K562 (cell line): ENCODE data around the gene MED22. TPM values are rescaled to one million over a fixed set of nuclear protein-coding genes. Genes with fewer than 3 reads are reported as not detected.

Source experiments
- ILK ChIP-seq: fragments of 450-650 bp; IDR thresholded peaks from 2 replicates; pipeline ENCODE4 v1.6.1; 2016; ENCODE audit warnings: missing genetic modification characterization, low read depth, mild to moderate bottlenecking, missing compliant biosample characterization, moderate library complexity, borderline replicate concordance
- KLF6 ChIP-seq: fragments of 250-450 bp; sonication (Bioruptor Pico); IDR thresholded peaks from 2 replicates; pipeline ENCODE4 v1.4.0; 2020; ENCODE audit warnings: mild to moderate bottlenecking, moderate library complexity, borderline replicate concordance
- PCBP2 ChIP-seq: fragments of 200-400 bp; formaldehyde crosslinking; IDR thresholded peaks from 2 replicates; pipeline ENCODE4 v1.6.1; 2018; ENCODE audit warnings: low read length, low read depth, mild to moderate bottlenecking, moderate library complexity; ENCODE audit not compliant: poor library complexity, severe bottlenecking
- RFX5 ChIP-seq: IDR thresholded peaks from 2 replicates; pipeline ENCODE4 v1.6.1; 2011; ENCODE audit warnings: low read depth, mild to moderate bottlenecking, improper control_type of control experiment, low read length
- SAFB2 ChIP-seq: fragments of 200-400 bp; formaldehyde crosslinking; IDR thresholded peaks from 2 replicates; pipeline ENCODE4 v1.6.1; 2018; ENCODE audit warnings: borderline replicate concordance, low read length, low read depth, moderate library complexity; ENCODE audit not compliant: severe bottlenecking
- SRSF9 ChIP-seq: fragments of 200-400 bp; formaldehyde crosslinking; IDR thresholded peaks from 2 replicates; pipeline ENCODE4 v1.6.1; 2017; ENCODE audit warnings: low read depth, low read length, borderline replicate concordance
- TAF1 ChIP-seq: IDR thresholded peaks from 2 replicates; pipeline ENCODE4 v1.6.1; 2011; ENCODE audit warnings: mild to moderate bottlenecking, low read length, moderate library complexity; ENCODE audit not compliant: insufficient read depth, control insufficient read depth, severe bottlenecking; ENCODE audit errors: extremely low read depth
- TGIF2 ChIP-seq: sonication (generic); formaldehyde crosslinking; IDR thresholded peaks from 2 replicates; pipeline ENCODE4 v1.8.1; 2022; ENCODE audit warnings: mild to moderate bottlenecking, missing genetic modification reagents, moderate library complexity
- THRB ChIP-seq: fragments of 450-650 bp; formaldehyde crosslinking; conservative IDR thresholded peaks from 2 replicates; pipeline ENCODE4 v1.4.0; 2022; ENCODE audit warnings: mild to moderate bottlenecking, missing genetic modification characterization
- ZC3H4 ChIP-seq: sonication (generic); formaldehyde crosslinking; IDR thresholded peaks from 2 replicates; pipeline ENCODE4 v1.9.0; 2021; ENCODE audit warnings: missing genetic modification reagents, borderline replicate concordance
- ZNF197 ChIP-seq: fragments of 200-800 bp; sonication (Bioruptor generic); IDR thresholded peaks from 2 replicates; pipeline ENCODE4 v1.6.1; 2016; ENCODE audit warnings: low read depth, missing genetic modification characterization, missing compliant biosample characterization
- ZNF445 ChIP-seq: fragments of 250-450 bp; sonication (Bioruptor Pico); IDR thresholded peaks from 2 replicates; pipeline ENCODE4 v1.4.0; 2020; ENCODE audit warnings: low read depth, mild to moderate bottlenecking, moderate library complexity
- ZNF511 ChIP-seq: sonication (generic); formaldehyde crosslinking; IDR thresholded peaks from 2 replicates; pipeline ENCODE4 v1.8.0; 2022; ENCODE audit warnings: mild to moderate bottlenecking, missing genetic modification reagents
- ZNF707 ChIP-seq: fragments of 250-450 bp; sonication (Bioruptor Pico); conservative IDR thresholded peaks from 2 replicates; pipeline ENCODE4 v1.8.0; 2022; ENCODE audit warnings: inconsistent platforms, mild to moderate bottlenecking, moderate library complexity
- polyA plus RNA-seq, 8 experiments: library from polyadenylated mRNA; depleted of rRNA in 4 of 8; stranded (reverse) in 5 of 8; unstranded in 3 of 8; fragments of >200 nt; fragmentation: Nextera tagmentation in 2 of 8; fragmentation: Illumina TruSeq in 1 of 8; extraction: Ambion mirVana in 2 of 8; extraction: Trizol in 1 of 8; gene quantifications; 2 replicates each; pipeline versions ENCODE4 v1.2.1 to v1.2.3, GENCODE V29; 2011 to 2014; ENCODE audit warnings: inconsistent platforms in 1 of 8, missing spikeins in 1 of 8
- total RNA-seq, 7 experiments: library from RNA; depleted of rRNA in 6 of 7; stranded (reverse); fragments of >200 nt in 6 of 7; fragmentation: Illumina TruSeq in 2 of 7; extraction: Trizol in 2 of 7; gene quantifications; 2 replicates each; pipeline versions ENCODE4 v1.2.1 to v1.2.3, GENCODE V29; 2011 to 2021; ENCODE audit warnings: low replicate concordance in 1 of 7
- TF ChIP-seq, protein P1 (sequence below): fragments of 200-800 bp; sonication (Bioruptor generic); IDR thresholded peaks from 2 replicates; pipeline ENCODE4 v1.6.1; 2017; ENCODE audit warnings: missing genetic modification characterization, missing compliant biosample characterization
- TF ChIP-seq, protein P2 (sequence below), 2 experiments: fragments of 450-650 bp; formaldehyde crosslinking in 1 of 2; IDR thresholded peaks; 2 replicates each; pipeline versions ENCODE4 v1.4.0 to v1.6.1; 2014 to 2020; ENCODE audit warnings: mild to moderate bottlenecking in 2 of 2, borderline replicate concordance in 1 of 2, low read depth in 1 of 2

Gene MED22
- total and polyA plus RNA-seq, 9 of the 15 experiments (the other 6 are each of a cell fraction or from before 2014, with no cell fraction given) = 0.73 to 35.6 (median 22.3) TPM

GRCh38 chr9:133396952-133397351 lies 49.0 kb upstream of the MED22 start (continued):
- TF ChIP-seq ZNF197 (CRISPR knock-in tag) = no peak
- no peak for TF ChIP-seq ZNF445 (CRISPR knock-in tag)
- no peak for TF ChIP-seq SRSF9
- TF ChIP-seq KLF6 (CRISPR knock-in tag) = no peak
- TF ChIP-seq, protein P1, sequence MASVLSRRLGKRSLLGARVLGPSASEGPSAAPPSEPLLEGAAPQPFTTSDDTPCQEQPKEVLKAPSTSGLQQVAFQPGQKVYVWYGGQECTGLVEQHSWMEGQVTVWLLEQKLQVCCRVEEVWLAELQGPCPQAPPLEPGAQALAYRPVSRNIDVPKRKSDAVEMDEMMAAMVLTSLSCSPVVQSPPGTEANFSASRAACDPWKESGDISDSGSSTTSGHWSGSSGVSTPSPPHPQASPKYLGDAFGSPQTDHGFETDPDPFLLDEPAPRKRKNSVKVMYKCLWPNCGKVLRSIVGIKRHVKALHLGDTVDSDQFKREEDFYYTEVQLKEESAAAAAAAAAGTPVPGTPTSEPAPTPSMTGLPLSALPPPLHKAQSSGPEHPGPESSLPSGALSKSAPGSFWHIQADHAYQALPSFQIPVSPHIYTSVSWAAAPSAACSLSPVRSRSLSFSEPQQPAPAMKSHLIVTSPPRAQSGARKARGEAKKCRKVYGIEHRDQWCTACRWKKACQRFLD (CRISPR knock-in tag) = no peak
- no peak for TF ChIP-seq PCBP2
- no peak for TF ChIP-seq ZNF707 (CRISPR knock-in tag)
- no peak for TF ChIP-seq ILK
- TF ChIP-seq SAFB2 = no peak
- TF ChIP-seq ZNF511 (CRISPR knock-in tag) = no peak
- TF ChIP-seq, protein P2, sequence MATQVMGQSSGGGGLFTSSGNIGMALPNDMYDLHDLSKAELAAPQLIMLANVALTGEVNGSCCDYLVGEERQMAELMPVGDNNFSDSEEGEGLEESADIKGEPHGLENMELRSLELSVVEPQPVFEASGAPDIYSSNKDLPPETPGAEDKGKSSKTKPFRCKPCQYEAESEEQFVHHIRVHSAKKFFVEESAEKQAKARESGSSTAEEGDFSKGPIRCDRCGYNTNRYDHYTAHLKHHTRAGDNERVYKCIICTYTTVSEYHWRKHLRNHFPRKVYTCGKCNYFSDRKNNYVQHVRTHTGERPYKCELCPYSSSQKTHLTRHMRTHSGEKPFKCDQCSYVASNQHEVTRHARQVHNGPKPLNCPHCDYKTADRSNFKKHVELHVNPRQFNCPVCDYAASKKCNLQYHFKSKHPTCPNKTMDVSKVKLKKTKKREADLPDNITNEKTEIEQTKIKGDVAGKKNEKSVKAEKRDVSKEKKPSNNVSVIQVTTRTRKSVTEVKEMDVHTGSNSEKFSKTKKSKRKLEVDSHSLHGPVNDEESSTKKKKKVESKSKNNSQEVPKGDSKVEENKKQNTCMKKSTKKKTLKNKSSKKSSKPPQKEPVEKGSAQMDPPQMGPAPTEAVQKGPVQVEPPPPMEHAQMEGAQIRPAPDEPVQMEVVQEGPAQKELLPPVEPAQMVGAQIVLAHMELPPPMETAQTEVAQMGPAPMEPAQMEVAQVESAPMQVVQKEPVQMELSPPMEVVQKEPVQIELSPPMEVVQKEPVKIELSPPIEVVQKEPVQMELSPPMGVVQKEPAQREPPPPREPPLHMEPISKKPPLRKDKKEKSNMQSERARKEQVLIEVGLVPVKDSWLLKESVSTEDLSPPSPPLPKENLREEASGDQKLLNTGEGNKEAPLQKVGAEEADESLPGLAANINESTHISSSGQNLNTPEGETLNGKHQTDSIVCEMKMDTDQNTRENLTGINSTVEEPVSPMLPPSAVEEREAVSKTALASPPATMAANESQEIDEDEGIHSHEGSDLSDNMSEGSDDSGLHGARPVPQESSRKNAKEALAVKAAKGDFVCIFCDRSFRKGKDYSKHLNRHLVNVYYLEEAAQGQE (IDR thresholded peaks at IDR 0.05; ENCODE audit: borderline replicate concordance) = peak; percentile 44; the same call in 1 of the 2 replicates
- TF ChIP-seq, protein P2 (CRISPR knock-in tag; IDR thresholded peaks at IDR 0.05; ENCODE audit: low read depth) = no peak
- no peak for TF ChIP-seq TAF1
- no peak for TF ChIP-seq THRB (CRISPR knock-in tag)
- TF ChIP-seq ZC3H4 = no peak
- TF ChIP-seq TGIF2 (CRISPR knock-in tag) = no peak
- TF ChIP-seq RFX5 = no peak
